K562 (cell line): ENCODE measurements around the gene CAMK2B. TPM values are rescaled to one million over a fixed set of nuclear protein-coding genes. Genes with fewer than 3 reads are reported as not detected.
A peak's percentile ranks its signal among the peaks of the same experiment; 100 is the strongest.

ENCODE experiments used
- CHD7 ChIP-seq: fragments of 200-600 bp; sonication (generic); IDR thresholded peaks from one replicate; pipeline ENCODE4 v1.6.1; 2012; ENCODE audit warnings: mild to moderate bottlenecking, low read depth, low read length, inconsistent platforms
- ELK3 ChIP-seq: fragments of 450-650 bp; formaldehyde crosslinking; IDR thresholded peaks from 2 replicates; pipeline ENCODE4 v1.4.0; 2020; ENCODE audit warnings: mild to moderate bottlenecking
- HNRNPL ChIP-seq: fragments of 200-400 bp; formaldehyde crosslinking; IDR thresholded peaks from 2 replicates; pipeline ENCODE4 v1.6.1; 2017; ENCODE audit warnings: low read depth, mild to moderate bottlenecking, low read length
- KDM5B ChIP-seq: fragments of 200-600 bp; sonication (generic); IDR thresholded peaks from 2 replicates; pipeline ENCODE4 v1.6.1; 2012; ENCODE audit warnings: low read depth, mild to moderate bottlenecking, moderate library complexity, low read length, control low read depth, inconsistent platforms; ENCODE audit not compliant: insufficient replicate concordance
- MNT ChIP-seq, 2 experiments: fragments of 450-650 bp; conservative IDR thresholded peaks; 2 replicates each; pipeline ENCODE4 v1.6.1; 2017; ENCODE audit warnings: mild to moderate bottlenecking in 2 of 2, moderate library complexity in 2 of 2
- STAT6 ChIP-seq: sonication (generic); formaldehyde crosslinking; IDR thresholded peaks from 2 replicates; pipeline ENCODE4 v1.8.1; 2023; ENCODE audit warnings: mild to moderate bottlenecking, missing genetic modification reagents
- ZNF41 ChIP-seq: fragments of 250-450 bp; sonication (Bioruptor Pico); conservative IDR thresholded peaks from 2 replicates; pipeline ENCODE4 v1.4.0; 2020; ENCODE audit warnings: mild to moderate bottlenecking
- ZNF79 ChIP-seq: fragments of 250-450 bp; sonication (Bioruptor Pico); IDR thresholded peaks from 2 replicates; pipeline ENCODE4 v1.4.0; 2020; ENCODE audit warnings: low read depth, mild to moderate bottlenecking, moderate library complexity
- ZNF830 ChIP-seq: fragments of 250-450 bp; sonication (Bioruptor Pico); IDR thresholded peaks from 2 replicates; pipeline ENCODE4 v1.5.0; 2021; ENCODE audit warnings: mild to moderate bottlenecking
- polyA plus RNA-seq, 8 experiments: library from polyadenylated mRNA; depleted of rRNA in 4 of 8; stranded (reverse) in 5 of 8; unstranded in 3 of 8; fragments of >200 nt; fragmentation: Nextera tagmentation in 2 of 8; fragmentation: Illumina TruSeq in 1 of 8; extraction: Ambion mirVana in 2 of 8; extraction: Trizol in 1 of 8; gene quantifications; 2 replicates each; pipeline versions ENCODE4 v1.2.1 to v1.2.3, GENCODE V29; 2011 to 2014; ENCODE audit warnings: inconsistent platforms in 1 of 8, missing spikeins in 1 of 8
- total RNA-seq, 7 experiments: library from RNA; depleted of rRNA in 6 of 7; stranded (reverse); fragments of >200 nt in 6 of 7; fragmentation: Illumina TruSeq in 2 of 7; extraction: Trizol in 2 of 7; gene quantifications; 2 replicates each; pipeline versions ENCODE4 v1.2.1 to v1.2.3, GENCODE V29; 2011 to 2021; ENCODE audit warnings: low replicate concordance in 1 of 7

CAMK2B gene
- total and polyA plus RNA-seq, 9 of the 15 experiments (the other 6 are each of a cell fraction or from before 2014, with no cell fraction given) = 0.04 to 0.09 (median 0.05) TPM; not detected in 4

- TF ChIP-seq MNT (conservative IDR thresholded peaks at IDR 0.05) (peak; percentile 81 to 90), ELK3 (CRISPR knock-in tag) (no peak), CHD7 (peak; percentile 65), KDM5B (peak; percentile 93), ZNF41 (CRISPR knock-in tag) (no peak), ZNF830 (CRISPR knock-in tag) (no peak), STAT6 (CRISPR knock-in tag) (no peak), HNRNPL (no peak), ZNF79 (CRISPR knock-in tag) (no peak)
These were observed 124.5 kb downstream of the CAMK2B start, which contains the start of gene YKT6 (continued) for GRCh38 chr7:44200699-44201461.
